Right lobe of liver (tissue), 4 donors: ENCODE measurements around the gene PTPN7.

Experiments used
- CTCF ChIP-seq, 4 donors: fragments of 200-600 bp in 3 of 4; fragments of 450-650 bp in 1 of 4; IDR thresholded peaks; one replicate each; pipeline versions ENCODE4 v1.5.1 to v1.8.0; 2016 to 2022; ENCODE audit warnings: antibody characterized with exemption in 4 of 4, mild to moderate bottlenecking in 2 of 4
- POLR2A ChIP-seq: fragments of 450-650 bp; IDR thresholded peaks from one replicate; pipeline ENCODE4 v1.6.1; 2017; ENCODE audit warnings: antibody characterized with exemption, mild to moderate bottlenecking
- donor health status: DM: no; HTN: no; CAD: no.
- donor health status: DM: no; HTN: no; CAD: no.
- donor health status: DM: no; HTN: yes; CAD: no.

GRCh38 chr1:202150602-202151001 lies 9.8 kb downstream of the PTPN7 start:
- no peak for TF ChIP-seq CTCF (IDR thresholded peaks at IDR 0.05)
- TF ChIP-seq POLR2A = no peak
